ENCODE results near the gene PDS5B. TPM values are rescaled to one million over a fixed set of nuclear protein-coding genes. Genes with fewer than 3 reads are reported as not detected.

Gene PDS5B
- total RNA-seq, 4 donors from 2014 or later = 18.0 to 27.3 (median 21.2) TPM

DNA sequence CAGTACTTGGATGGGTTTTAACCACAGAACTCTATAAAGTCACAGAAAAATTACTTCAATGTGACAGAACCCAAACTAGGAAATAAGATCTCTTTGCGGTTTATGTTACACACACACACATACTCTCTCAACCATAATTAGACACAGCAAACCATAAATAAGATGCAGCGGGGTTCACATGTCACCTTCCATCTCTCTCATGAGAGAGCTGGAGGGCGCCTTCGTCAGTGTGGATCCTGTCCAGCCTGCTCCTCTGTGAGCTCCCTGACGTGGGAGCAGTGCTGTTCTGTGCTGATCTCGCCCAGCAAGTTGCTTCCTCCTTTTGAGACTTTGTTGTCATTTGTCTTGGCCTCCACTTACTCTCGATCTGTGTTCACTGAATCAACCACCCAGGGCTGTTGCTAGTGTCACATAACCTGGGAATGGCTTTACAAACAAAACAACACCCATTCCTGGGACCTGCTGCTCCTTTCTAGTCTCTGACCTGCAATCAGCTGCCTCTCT, 225.1 kb downstream of the PDS5B start:
- Histone ChIP-seq H3K9me3 (no peaks in the 10 kb centered on the region), H3K27ac (no peak overlapping the region), H3K4me3 (no peak overlapping the region), H3K4me1 (no peaks in the 10 kb centered on the region), H3K36me3 (no peaks in the 10 kb centered on the region), H3K27me3 (no peaks in the 10 kb centered on the region)
- TF ChIP-seq, protein P1, sequence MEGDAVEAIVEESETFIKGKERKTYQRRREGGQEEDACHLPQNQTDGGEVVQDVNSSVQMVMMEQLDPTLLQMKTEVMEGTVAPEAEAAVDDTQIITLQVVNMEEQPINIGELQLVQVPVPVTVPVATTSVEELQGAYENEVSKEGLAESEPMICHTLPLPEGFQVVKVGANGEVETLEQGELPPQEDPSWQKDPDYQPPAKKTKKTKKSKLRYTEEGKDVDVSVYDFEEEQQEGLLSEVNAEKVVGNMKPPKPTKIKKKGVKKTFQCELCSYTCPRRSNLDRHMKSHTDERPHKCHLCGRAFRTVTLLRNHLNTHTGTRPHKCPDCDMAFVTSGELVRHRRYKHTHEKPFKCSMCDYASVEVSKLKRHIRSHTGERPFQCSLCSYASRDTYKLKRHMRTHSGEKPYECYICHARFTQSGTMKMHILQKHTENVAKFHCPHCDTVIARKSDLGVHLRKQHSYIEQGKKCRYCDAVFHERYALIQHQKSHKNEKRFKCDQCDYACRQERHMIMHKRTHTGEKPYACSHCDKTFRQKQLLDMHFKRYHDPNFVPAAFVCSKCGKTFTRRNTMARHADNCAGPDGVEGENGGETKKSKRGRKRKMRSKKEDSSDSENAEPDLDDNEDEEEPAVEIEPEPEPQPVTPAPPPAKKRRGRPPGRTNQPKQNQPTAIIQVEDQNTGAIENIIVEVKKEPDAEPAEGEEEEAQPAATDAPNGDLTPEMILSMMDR (IDR thresholded peaks at IDR 0.05 in 4 of 5, conservative IDR thresholded peaks at IDR 0.05 in 1 of 5) = no peak
- TF ChIP-seq POLR2A (IDR thresholded peaks at IDR 0.05) = no peak
- no peak for ATAC-seq
- in situ Hi-C loops (cut with MboI; ENCODE audit: low sequenced_read_pairs in 4 of 4) = no loop called here
- DNase-seq = no peak
- intact Hi-C loops (cut with DNase I; ENCODE audit: low total_unique reads) = no loop called here

DNA sequence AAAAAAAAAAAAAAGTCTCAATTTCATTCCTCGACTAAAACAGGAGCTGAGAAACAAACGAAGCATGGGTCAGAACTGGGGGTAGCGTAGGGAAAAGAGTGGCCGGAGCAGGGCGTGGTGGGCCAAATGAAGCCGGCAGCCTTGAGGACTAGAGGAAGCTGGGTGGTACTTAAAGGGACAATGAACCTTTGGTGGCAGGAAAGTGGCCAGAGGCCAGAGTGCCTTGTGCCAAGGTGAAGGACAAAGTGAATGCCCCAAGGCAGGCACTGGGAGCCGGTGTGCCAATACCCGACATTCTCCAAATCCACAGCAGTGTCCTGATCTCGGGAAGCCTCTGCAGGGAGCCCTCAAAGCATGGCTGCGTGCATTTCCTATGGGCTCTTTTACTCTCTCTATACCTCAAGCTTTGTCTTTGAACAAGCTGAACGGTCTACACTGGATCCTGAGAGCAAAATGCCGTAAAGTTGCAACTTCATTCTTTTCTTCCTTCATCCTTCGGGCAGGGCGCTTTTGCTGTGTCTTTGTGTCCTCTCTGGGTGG, 235.0 kb downstream of the PDS5B start:
- DNase-seq (no peak), ATAC-seq (no peak)
- H3K27me3 ChIP-seq = no peaks in the 10 kb centered on the region
- in situ Hi-C loops (cut with MboI; ENCODE audit: low sequenced_read_pairs in 4 of 4) = no loop called here
- H3K27ac ChIP-seq = no peak overlapping the region
- no peaks in the 10 kb centered on the region for H3K4me1 ChIP-seq
- H3K9me3 ChIP-seq = no peaks in the 10 kb centered on the region
- intact Hi-C loops (cut with DNase I; ENCODE audit: low total_unique reads) = no loop called here
- TF ChIP-seq POLR2A (IDR thresholded peaks at IDR 0.05) = no peak
- TF ChIP-seq, protein P1 (IDR thresholded peaks at IDR 0.05 in 4 of 5, conservative IDR thresholded peaks at IDR 0.05 in 1 of 5) = no peak
- H3K36me3 ChIP-seq = no peaks in the 10 kb centered on the region
- no peak overlapping the region for H3K4me3 ChIP-seq

- no peak for TF ChIP-seq POLR2A (IDR thresholded peaks at IDR 0.05)
- TF ChIP-seq, protein P1 (IDR thresholded peaks at IDR 0.05 in 4 of 5, conservative IDR thresholded peaks at IDR 0.05 in 1 of 5) = no peak
- in situ Hi-C loops (cut with MboI; ENCODE audit: low sequenced_read_pairs in 4 of 4) = no loop called here
- no peaks in the 10 kb centered on the region for H3K27me3 ChIP-seq
Measured at GRCh38 chr13:32822771-32823170, 236.5 kb downstream of the PDS5B start.

GRCh38 chr13:32823597-32823996, 237.3 kb downstream of the PDS5B start:
- Histone ChIP-seq H3K27ac (no peak overlapping the region), H3K4me3 (no peak overlapping the region), H3K4me1 (no peaks in the 10 kb centered on the region), H3K9me3 (no peaks in the 10 kb centered on the region), H3K36me3 (no peaks in the 10 kb centered on the region), H3K27me3 (no peaks in the 10 kb centered on the region)
- no peak for DNase-seq
- no peak for ATAC-seq
- in situ Hi-C loops (cut with MboI; ENCODE audit: low sequenced_read_pairs in 4 of 4) = no loop called here
- intact Hi-C loops (cut with DNase I; ENCODE audit: low total_unique reads) = no loop called here
- TF ChIP-seq, protein P1 (IDR thresholded peaks at IDR 0.05 in 4 of 5, conservative IDR thresholded peaks at IDR 0.05 in 1 of 5) = no peak
- no peak for TF ChIP-seq POLR2A (IDR thresholded peaks at IDR 0.05)

More at GRCh38 chr13:32822771-32823170, 236.5 kb downstream of the PDS5B start:
- Histone ChIP-seq H3K27ac (no peak overlapping the region), H3K9me3 (no peaks in the 10 kb centered on the region), H3K4me1 (no peaks in the 10 kb centered on the region), H3K36me3 (no peaks in the 10 kb centered on the region), H3K4me3 (no peak overlapping the region)
- ATAC-seq (no peak), DNase-seq (no peak)
- intact Hi-C loops (cut with DNase I; ENCODE audit: low total_unique reads) = no loop called here

GRCh38 chr13:32824061-32824460, 237.8 kb downstream of the PDS5B start:
- in situ Hi-C loops (cut with MboI; ENCODE audit: low sequenced_read_pairs in 4 of 4) = no loop called here
- H3K36me3 ChIP-seq = no peaks in the 10 kb centered on the region

More at GRCh38 chr13:32824061-32824460, 237.8 kb downstream of the PDS5B start:
- no peak overlapping the region for H3K4me3 ChIP-seq
- no peaks in the 10 kb centered on the region for H3K9me3 ChIP-seq
- no peak overlapping the region for H3K27ac ChIP-seq
- TF ChIP-seq, protein P1 (IDR thresholded peaks at IDR 0.05 in 4 of 5, conservative IDR thresholded peaks at IDR 0.05 in 1 of 5) = no peak
- no peak for TF ChIP-seq POLR2A (IDR thresholded peaks at IDR 0.05)
- DNase-seq (no peak), ATAC-seq (no peak)
- H3K4me1 ChIP-seq = no peaks in the 10 kb centered on the region
- no peaks in the 10 kb centered on the region for H3K27me3 ChIP-seq
- intact Hi-C loops (cut with DNase I; ENCODE audit: low total_unique reads) = no loop called here

Data from gastrocnemius medialis (tissue), 4 donors.